GM21529 (cell line): Measurements from ENCODE around the gene COX19.
"Not testable (repeated sequence)": the region's sequence is repeated elsewhere in the genome, so short reads cannot be mapped to it uniquely, and the experiment has no call there.

Experiments used
- ATAC-seq: cut with Tn5 transposase; IDR thresholded peaks from one replicate; pipeline ENCODE4 v1.9.1; 2021; ENCODE audit not compliant: unreplicated experiment

The COX19 gene

GRCh38 chr7:929311-929711 is 46.0 kb downstream of the COX19 start:
- ATAC-seq, result no peak

- ATAC-seq, result no peak
Observed at GRCh38 chr7:927031-927671, 48.2 kb downstream of the COX19 start.

- no peak for ATAC-seq
Observed at GRCh38 chr7:926061-927030, 49.0 kb downstream of the COX19 start.

- ATAC-seq, result no peak
Observed at GRCh38 chr7:925601-926000, 49.7 kb downstream of the COX19 start.

GRCh38 chr7:924541-925231 is 50.7 kb downstream of the COX19 start:
- ATAC-seq, result peak; percentile 45

GRCh38 chr7:924042-924441 is 51.3 kb downstream of the COX19 start:
- ATAC-seq, result not testable (repeated sequence)

- peak; percentile 80 for ATAC-seq
Observed at GRCh38 chr7:923108-924041, 52.0 kb downstream of the COX19 start.

- ATAC-seq, result peak; percentile 2
Observed at GRCh38 chr7:922334-923107, 52.8 kb downstream of the COX19 start.

- no peak for ATAC-seq
Observed at GRCh38 chr7:921581-922333, 53.6 kb downstream of the COX19 start.

- ATAC-seq, result no peak
Observed at GRCh38 chr7:921071-921461, 54.3 kb downstream of the COX19 start.

- no peak for ATAC-seq
Observed at GRCh38 chr7:920351-921070, 54.8 kb downstream of the COX19 start.

GRCh38 chr7:919924-920341 is 55.4 kb downstream of the COX19 start:
- no peak for ATAC-seq

- no peak for ATAC-seq
Observed at GRCh38 chr7:919114-919442, 56.3 kb downstream of the COX19 start.

GRCh38 chr7:918441-919113 is 56.8 kb downstream of the COX19 start:
- ATAC-seq, result no peak

- ATAC-seq, result no peak
Observed at GRCh38 chr7:918118-918425, 57.3 kb downstream of the COX19 start.

GRCh38 chr7:917255-918117 is 57.9 kb downstream of the COX19 start:
- no peak for ATAC-seq

GRCh38 chr7:916291-916941 is 58.9 kb downstream of the COX19 start:
- no peak for ATAC-seq
